ENCODE results near the gene ST7L.

Gene ST7L

DNA sequence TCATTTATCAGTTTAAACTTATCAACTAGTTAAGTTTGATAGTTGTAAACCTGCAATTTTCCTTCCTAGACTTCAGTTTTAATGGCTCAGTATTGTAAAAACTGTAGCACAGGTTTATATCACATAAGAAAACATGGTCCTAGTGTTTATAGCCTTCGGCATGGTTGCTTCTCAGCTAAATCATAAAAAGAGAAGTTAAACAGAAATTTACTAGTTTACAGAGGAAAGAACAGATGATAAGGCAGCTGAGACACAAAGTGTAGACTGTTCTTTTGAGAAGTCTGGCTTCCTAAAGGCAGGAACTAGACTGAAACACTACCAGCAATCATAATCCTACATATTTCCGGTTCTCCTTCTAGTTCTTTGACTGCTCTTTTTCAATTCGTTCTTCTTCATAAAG, 70.4 kb downstream of the ST7L start:
- no peak for DNase-seq (ENCODE audit: low read depth in 1 of 2, low spot score in 1 of 2)

DNA sequence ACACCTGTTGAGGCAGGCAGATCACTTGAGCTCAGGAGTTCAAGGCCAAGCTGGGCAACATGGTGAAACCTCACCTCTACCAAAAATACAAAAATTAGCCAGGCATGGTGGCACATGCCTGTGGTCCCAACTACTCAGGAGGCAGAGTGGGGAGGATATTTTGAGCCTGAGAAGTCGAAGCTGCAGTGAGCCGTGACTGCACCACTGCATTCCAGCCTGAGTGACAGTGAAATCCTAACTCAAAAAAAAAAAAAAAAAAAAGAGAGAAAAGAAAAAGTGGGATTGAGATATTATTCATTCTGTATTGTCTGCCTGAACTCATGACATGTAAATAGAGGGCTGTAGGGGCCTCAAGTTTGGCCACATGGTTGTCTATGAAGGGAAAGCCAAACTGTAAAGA, 72.9 kb downstream of the ST7L start:
- no peak for DNase-seq (ENCODE audit: low read depth in 1 of 2, low spot score in 1 of 2)

DNA sequence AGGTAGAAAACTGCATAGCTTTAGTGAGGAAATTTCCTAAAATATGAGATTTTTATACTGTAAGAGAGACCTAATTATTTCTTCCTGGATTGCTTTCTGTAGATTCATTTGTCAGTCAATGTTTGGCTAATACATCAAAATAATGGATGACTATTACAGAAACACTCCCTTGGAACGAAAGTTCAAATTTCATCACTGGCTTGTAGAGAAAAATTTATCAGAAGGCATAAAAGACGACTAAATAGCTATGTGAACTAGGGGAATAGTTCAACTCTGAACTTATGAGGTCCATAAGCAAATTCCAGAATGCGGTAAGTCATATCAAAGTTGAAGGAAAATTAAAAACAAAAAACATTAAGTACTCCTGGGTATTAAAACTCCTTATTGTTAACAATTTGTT, 74.2 kb downstream of the ST7L start:
- DNase-seq (ENCODE audit: low read depth in 1 of 2, low spot score in 1 of 2), result no peak

DNA sequence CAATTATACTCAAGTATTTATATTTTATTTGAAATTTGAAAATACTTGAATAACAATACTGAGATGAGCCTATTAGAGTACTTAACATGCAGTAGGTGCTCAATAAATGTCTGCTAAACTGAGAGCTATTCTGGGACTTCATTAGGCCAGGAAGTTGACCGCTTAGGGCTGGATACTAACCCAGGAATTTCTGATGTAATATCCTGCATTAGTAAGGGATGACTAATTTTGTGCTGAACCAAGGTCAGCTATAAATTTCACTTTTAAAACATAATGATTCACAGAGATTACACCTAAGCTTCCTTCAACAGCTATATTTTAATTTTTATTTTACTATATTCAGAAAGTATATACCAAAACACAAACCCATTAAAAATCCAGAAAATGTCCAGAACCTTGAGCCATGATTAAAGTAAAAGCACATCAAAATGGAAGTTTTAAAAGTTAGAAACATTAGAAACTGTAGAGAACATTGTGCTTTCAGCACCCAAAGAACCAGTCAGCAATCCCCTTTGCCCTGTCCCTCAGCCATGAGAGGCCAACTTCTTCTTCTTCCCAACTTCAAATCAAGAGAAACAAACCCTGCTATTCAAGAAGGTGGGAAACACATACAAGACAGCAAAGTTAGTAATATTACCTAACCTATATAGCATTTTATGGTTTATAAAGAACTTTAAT, 74.8 kb downstream of the ST7L start:
- no peak for DNase-seq (ENCODE audit: low read depth in 1 of 2, low spot score in 1 of 2)

DNA sequence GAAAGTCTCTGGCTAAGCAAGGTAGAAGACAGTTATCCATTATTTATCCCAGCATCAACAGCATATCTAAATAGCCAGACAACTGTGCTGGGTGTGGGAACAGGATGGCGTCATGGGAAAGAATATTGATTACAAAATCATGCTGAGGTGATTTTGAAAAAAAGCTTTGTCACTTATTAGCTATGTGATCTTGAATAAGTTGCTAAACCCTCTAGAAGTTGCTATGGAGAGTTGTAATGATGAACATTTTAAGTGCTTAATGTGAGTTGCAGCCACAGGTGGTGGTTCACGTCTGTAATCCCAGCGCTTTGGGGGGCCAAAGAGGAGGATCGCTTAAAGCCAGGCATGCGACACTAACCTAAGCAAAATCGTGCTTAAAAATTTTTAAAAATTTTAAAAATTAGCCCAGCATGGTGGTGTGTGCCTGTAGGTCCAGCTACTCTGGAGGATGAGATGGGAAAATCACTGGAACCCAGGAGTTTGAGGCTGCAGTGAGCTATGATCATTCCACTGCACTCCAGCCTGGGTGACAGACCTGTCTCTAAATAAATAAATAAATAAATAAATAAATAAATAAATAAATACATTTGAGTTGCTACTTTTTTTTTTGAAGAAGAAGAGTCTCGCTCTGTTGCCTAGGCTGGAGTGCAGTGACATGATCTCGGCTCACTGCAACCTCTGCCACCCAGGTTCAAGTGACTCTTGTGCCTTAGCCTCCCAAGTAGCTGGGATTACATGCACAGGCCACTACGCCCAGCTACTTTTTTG, 76.6 kb downstream of the ST7L start:
- DNase-seq (ENCODE audit: low read depth in 1 of 2, low spot score in 1 of 2), result no peak

DNA sequence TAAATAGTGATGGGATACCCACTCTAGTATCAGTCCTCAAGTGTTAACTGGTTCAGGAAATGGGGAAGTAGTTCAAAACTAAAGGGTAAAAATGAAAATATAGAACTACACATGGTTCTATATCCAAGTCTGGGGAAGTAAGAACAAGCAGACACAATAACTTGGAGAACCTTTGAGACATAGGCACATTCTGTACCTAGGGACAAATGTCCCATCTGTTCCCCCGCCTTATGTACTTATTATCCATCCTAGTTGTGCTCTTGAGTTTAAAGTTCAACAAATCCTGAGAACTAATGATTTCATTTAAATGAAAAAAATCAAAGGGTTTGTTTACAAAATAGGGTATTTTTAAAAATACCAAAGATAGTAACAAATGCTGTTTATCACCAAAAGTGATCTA, 77.6 kb downstream of the ST7L start:
- no peak for DNase-seq (ENCODE audit: low read depth in 1 of 2, low spot score in 1 of 2)

DNA sequence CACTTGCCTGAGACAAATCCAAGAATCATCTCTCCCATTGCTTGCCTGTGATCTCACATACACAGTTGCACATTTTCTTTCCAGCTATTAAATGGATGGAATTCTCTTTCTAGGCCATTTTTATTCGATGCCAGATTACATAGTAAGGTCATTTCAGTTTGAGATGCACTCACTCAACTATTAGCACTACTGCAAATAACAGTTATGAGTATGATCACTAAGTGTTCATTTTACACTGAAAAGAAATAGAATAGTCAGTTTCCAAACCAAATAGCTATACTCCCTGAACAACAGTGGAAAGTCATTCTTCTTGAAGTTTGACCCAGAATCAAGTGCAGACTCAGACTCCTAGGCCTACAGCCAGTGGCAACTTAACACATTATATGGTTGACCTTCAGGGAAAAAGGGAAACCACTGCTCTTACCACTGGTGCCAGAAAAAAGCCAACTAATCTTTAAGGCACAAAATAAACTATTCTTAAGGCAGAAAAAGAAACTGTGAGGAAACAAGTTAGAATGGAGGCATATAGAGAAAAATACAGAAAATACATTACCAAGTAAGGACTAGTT, 78.6 kb downstream of the ST7L start:
- no peak for DNase-seq (ENCODE audit: low read depth in 1 of 2, low spot score in 1 of 2)

DNA sequence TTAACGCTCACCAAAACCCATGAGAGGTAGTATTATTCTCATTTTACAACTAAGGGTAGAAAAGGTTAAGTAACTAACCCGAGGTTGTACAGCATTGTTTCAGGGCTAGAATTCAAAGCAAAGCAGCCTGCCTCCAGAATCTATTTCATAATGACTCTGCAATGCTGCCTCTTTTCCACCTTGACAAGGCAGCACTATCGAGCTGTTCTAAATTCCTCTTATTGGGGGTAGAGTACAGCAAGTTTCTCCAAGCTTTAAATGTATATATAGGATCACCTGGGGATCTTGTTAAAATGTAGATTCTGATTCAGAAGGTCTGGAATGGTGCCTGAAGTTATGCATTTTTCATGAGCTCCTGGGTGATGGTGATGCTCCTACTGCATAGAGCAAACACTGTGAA, 80.1 kb downstream of the ST7L start:
- DNase-seq (ENCODE audit: low read depth in 1 of 2, low spot score in 1 of 2), result no peak

DNA sequence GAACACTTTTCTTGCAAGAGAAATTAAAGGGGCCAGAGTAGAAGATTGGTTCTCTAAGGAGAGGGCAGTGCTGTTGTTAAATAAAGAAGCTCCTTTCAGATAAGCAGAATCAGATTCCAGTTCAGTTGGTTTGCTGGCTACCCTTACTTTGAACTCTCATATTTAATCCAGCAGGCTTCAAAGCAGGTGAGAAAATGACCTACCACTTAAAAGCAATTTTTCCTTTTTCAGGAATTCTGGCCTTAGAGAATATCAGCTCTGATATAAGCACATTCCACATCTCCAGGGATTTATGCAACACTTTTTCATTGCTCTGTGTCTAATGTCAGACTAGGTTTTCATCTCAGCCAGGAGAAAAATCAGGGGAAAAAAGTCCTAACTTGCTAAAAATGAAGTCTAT, 81.5 kb downstream of the ST7L start:
- DNase-seq (ENCODE audit: low read depth in 1 of 2, low spot score in 1 of 2), result no peak

DNA sequence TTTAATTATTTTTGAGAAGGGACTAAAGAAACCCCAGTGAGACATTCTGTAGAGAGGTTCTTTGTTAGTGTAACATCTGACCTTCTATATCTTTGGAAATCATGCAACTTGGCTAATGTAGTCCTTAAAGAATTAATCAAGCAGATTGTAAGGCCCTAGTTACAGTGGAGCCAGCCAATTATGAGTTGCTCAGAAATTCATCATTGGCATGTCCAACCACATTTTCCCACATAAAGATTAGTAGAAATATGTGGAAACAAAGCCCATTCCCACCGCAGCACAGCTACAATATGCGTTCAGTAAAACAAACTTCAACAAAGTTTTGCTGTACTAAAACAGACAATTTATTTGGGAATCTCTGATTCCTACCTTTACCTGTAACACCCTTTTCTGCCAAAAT, 82.4 kb downstream of the ST7L start:
- DNase-seq (ENCODE audit: low read depth in 1 of 2, low spot score in 1 of 2), result no peak

DNA sequence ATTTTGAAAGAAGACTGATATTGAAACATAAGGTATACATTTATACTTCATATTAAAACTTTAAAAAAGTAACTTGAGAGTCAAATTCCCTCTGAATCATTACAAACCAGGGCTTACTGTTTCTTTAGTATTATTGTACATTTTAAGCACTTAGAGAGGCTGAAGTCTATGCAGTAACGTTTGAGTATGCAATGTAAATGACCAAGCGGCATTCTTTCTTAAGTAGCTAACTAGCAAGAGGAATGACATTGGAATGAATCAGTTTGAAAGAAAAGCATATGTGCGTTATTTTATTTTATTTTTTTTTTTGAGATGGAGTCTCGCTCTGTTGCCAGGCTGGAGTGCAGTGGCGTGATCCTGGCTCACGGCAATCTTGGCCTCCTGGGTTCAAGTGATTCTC, 85.9 kb downstream of the ST7L start:
- DNase-seq (ENCODE audit: low read depth in 1 of 2, low spot score in 1 of 2), result no peak

DNA sequence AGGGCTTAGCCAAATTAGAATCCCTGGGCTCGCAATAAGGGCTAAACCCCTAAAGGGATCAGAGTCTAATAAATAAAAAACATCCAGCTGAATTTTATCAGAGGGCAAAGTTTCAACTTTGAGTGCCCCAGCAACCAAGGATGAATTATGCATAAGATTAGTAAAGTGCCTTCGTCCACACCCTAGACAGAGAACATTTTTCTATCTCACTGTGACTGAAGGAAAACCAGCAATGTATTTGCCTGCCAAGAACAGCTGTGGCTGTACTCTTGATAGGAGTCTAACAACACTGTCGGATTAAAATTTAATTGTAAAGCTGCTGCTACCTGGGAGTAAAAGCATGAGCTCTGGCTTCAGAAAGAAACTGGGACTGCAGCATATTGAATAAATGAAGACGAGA, 86.9 kb downstream of the ST7L start:
- no peak for DNase-seq (ENCODE audit: low read depth in 1 of 2, low spot score in 1 of 2)

DNA sequence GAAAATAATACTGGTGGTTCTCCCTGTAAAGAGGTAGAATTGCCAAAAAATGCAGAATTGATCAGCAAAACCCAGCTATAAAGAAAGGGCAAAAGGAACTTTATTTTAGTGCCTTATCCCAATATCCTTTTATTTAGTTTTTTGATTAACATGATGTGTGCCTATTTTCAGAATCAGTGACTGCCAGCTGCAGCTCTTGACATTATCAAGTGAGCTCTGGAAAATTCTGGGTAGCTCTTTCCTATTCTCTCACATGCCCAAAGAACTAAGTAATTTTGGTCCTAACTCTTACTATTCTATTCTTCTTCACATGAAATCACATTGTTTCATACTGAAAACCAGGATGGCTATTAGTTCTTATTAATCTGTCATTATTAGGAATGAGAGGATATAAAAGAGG, 88.1 kb downstream of the ST7L start:
- no peak for DNase-seq (ENCODE audit: low read depth in 1 of 2, low spot score in 1 of 2)

DNA sequence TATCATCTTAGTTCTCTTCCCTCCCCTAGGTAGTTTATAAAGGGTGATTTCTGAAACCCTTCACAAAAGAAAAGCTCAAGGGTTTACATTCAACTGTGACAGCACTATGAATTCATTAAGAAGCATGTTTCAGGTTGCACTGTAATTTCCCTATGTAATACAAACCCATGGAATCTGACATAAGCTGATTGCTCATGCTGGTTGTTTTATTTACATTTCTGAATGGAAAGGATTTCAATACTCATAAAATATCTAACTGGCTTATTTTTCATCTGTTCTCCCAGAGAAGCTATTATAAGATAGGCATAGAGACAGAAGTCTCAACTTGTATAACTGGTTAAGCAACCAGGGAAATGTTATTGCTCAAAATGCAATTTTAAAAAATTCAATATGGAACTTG, 89.6 kb downstream of the ST7L start:
- no peak for DNase-seq (ENCODE audit: low read depth in 1 of 2, low spot score in 1 of 2)

DNA sequence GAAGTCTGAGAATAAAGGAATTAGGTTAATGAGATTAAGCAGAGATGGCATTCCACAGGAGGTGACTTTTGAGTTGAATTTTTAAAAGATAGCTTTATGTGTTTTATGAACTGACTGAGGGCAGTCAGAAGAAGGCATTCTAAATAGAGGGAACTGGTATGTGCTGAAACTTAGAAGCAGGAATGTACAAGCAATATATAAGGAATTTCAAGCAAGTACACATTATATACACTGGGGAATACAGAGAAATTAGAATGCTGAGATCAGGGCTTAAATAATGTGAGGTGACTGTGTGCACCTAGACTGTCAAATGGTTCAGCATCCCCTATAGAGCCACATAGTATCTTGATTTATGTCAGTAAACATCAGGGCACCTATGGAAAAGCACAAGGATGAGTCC, 90.9 kb downstream of the ST7L start:
- no peak for DNase-seq (ENCODE audit: low read depth in 1 of 2, low spot score in 1 of 2)

DNA sequence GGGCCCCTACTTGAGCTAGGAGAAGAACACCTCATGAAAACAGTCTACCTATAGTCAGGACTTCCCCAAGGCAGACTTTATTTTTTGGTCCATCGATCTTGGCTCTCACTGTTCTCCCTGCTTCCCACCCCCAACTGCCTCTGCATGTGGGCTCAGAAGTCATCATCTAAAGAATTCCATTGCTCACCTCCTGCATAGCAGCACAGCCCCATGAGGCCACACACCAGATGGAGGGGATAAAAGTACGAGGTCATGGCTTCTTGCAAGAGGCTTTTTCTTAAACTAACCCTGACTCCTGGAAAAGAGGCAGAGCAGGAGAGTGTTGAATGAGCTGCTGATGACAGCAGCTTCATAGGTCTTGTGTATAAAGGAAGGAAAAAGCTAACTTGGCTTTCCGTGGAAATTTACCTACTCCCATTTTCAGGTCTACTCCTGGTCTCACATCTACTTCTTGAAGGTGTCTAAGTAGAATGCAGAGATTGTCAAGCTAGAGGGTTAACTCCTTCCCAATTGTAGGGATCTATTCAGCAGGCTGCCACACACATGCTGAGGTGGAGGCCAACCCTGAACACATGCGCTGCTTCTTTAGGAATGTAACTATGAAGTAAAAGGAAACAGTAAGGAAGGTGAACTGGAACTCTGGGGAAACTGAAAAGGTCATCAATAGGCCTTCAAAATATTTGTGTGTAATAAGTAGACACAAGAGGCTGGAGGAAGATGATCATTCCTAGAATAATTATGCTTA, 91.5 kb downstream of the ST7L start:
- no peak for DNase-seq (ENCODE audit: low read depth in 1 of 2, low spot score in 1 of 2)

DNA sequence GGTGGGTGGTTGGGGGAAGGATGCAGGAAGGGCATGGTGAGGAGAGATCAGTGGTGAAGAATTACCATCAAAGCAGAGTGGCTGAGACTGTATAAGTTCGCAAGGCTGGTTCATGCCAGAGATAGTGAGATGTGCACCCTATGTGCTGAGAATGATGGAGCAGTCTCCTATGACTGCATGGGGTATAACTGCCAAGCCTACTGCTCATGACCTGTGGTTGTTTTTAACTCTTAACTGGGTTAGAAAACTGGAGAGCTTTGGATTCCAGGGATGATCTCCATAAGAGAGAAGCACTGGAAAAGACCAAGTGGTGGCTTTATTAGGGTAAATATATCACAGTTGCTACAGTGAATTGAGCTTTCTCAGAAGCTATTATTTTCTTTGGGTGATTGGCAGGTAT, 94.0 kb downstream of the ST7L start:
- no peak for DNase-seq (ENCODE audit: low read depth in 1 of 2, low spot score in 1 of 2)

DNA sequence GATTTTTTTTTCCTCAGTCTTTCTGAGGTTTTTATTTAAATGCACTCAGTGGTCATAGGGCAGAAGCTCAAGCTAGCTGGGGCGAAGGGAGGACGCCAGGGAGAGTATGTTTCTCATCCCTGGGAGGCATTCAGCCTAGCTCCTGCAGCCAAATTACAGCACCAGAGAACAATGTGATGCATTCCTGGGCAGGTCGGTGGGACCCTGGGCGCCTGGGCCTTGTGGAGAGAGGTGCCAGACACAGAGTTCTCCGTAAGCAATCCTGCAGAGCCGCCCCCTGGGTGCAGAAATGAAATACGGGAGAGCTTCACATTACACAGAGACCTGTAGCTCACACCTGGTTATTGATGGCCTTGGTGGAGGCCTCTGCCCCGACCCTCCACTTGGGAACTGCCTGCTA, 94.7 kb downstream of the ST7L start:
- DNase-seq (ENCODE audit: low read depth in 1 of 2, low spot score in 1 of 2), result no peak

DNA sequence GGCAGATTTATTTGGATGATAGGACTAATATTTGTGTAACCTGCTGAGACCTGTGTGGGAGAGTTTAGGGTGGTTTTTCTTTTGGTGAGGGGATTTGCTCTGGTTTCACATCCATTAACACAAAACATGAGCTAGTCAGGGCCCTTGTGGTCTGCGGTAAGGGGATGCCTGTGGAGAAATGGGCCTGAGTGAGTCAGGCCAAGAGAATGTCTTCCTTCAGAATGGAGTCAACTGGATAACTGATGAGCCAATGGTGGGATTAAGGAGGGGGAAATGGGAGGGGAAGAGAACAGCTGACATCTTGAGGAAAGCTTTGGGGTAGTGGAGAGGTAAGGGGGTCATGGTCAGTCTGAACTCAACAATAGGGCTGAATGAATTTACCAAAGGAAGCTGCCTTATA, 96.3 kb downstream of the ST7L start:
- DNase-seq (ENCODE audit: low read depth in 1 of 2, low spot score in 1 of 2), result no peak

DNA sequence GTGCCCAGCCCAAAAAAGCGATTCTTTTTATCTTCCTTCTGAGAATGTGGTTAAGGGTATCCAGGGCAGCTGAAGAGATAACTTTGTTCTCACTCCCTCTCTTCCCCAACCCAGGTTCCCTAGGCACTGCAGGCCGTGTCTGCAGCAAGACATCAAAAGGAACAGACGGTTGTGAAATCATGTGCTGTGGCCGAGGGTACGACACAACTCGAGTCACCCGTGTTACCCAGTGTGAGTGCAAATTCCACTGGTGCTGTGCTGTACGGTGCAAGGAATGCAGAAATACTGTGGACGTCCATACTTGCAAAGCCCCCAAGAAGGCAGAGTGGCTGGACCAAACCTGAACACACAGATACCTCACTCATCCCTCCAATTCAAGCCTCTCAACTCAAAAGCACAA, 98.8 kb downstream of the ST7L start:
- DNase-seq (ENCODE audit: low read depth in 1 of 2, low spot score in 1 of 2), result no peak

DNA sequence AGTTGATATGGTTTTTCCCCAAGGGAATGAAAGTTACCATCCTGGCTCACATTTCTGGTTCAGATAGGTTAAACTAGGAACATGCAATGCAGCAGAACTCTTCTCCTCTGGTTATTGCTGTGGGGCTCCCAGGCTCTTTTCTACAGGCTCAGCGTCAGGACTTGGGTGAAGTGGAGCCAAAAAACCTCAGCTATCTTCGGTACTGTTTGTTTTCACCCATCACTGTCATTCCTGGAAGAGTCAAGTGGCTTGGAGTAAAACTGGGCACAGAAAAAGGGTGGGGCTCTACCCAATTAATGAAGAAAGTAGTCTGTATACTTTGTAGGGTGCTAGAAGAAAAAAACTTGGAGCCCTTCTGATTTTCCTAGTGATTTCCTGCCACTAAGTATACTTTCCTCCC, 100.8 kb downstream of the ST7L start:
- no peak for DNase-seq (ENCODE audit: low read depth in 1 of 2, low spot score in 1 of 2)

DNA sequence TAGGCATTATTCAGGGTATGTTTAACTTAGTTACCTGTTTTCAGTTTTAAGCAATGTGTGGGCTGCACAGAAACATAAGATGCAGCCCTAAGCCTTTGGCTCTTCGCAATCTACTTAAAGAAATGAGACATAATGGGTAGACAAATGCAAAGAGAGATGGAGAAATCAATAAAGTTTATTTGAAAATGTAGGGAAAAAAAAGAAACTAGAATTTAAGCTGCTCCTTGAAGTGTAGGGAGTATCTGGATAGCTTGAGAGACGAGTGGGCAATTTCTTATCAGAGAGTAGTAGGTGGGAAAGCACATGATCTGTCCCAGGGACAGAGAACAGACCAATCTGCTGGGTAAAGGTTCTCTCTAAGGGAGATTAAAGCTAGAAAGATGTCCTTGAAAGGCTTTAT, 101.3 kb downstream of the ST7L start:
- no peak for DNase-seq (ENCODE audit: low read depth in 1 of 2, low spot score in 1 of 2)
